ENCODE measurements around the gene FOXR1.

The FOXR1 gene

DNA sequence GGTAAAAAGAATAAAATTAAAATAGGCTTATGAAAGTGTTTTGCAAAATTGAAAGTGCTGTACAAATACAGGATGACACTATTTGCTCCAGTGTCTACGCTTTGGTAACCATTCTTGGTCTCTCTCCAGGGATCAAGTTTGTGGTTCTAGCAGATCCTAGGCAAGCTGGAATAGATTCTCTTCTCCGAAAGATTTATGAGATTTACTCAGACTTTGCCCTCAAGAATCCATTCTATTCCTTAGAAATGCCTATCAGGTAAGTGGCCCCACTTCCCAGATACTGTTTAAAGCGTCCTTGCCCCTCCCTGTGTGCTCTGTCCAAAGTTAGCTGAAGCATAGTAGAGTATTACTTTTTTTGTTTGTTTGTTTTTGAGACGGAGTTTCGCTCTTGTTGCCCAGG, 50.1 kb downstream of the FOXR1 start:
- in situ Hi-C loops (cut with MboI; ENCODE audit: low pct_unique_long_range_greater_than_20kb, low sequenced_read_pairs, unreplicated experiment) = no loop called here
- DNase-seq (ENCODE audit: low spot score) = no peak
- TF ChIP-seq, protein P1, sequence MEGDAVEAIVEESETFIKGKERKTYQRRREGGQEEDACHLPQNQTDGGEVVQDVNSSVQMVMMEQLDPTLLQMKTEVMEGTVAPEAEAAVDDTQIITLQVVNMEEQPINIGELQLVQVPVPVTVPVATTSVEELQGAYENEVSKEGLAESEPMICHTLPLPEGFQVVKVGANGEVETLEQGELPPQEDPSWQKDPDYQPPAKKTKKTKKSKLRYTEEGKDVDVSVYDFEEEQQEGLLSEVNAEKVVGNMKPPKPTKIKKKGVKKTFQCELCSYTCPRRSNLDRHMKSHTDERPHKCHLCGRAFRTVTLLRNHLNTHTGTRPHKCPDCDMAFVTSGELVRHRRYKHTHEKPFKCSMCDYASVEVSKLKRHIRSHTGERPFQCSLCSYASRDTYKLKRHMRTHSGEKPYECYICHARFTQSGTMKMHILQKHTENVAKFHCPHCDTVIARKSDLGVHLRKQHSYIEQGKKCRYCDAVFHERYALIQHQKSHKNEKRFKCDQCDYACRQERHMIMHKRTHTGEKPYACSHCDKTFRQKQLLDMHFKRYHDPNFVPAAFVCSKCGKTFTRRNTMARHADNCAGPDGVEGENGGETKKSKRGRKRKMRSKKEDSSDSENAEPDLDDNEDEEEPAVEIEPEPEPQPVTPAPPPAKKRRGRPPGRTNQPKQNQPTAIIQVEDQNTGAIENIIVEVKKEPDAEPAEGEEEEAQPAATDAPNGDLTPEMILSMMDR (IDR thresholded peaks at IDR 0.05; ENCODE audit: extremely low read depth, insufficient read depth, missing control alignments) = no peak

DNA sequence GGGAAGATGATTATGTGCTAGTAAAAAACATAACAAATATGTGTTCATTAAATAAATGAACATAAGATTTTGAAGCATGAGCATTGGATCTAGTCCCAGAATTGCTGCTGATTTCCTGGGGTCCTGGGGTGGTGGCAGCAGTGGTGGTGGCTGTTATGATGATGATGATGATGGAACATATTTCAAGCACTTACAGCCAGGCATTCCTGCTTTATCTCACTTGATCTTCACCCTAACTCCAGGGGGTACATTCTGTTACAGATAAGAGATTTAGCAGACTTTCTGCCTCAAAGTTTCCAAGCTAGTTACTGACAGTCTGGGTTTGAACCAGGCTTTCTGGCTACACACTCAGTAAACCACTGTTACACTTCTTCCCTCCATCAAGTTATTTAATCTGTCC, 52.2 kb downstream of the FOXR1 start:
- peak; percentile 2 for DNase-seq (ENCODE audit: low spot score)
- in situ Hi-C loops (cut with MboI; ENCODE audit: low pct_unique_long_range_greater_than_20kb, low sequenced_read_pairs, unreplicated experiment) = no loop called here
- TF ChIP-seq, protein P1 (IDR thresholded peaks at IDR 0.05; ENCODE audit: extremely low read depth, insufficient read depth, missing control alignments) = no peak

DNA sequence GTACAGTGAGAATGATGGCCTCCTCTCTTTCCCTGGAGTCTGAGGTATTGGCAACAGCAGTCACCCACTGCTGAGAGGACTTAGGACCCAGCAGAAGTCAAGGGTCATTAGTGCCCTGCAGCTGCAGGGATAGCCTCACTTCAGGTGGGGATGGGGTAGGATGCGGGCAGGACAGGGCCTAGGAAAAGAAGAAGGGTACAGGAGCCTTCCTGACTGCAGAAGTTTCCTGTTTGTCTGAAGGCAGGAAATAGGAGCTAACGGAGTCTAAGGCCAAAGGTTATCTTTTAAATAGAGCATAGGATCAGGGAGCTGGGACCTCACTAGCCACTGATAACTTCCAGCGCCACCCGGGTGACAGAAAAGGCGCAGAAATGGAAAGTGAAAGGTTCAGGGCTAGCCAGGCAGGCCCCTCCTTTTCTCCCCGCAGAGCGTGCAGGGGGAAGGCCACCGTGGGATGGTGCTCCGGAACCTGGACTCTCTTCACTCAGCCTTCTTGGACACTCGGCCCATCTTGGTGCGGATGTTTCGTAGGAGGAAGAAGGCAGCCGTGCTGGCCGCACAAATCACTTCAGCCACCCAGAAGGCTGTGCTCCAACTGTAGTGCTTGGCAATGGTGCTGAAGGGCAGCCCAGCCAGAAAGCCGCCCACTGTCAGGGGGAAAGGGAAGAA, 53.0 kb downstream of the FOXR1 start:
- in situ Hi-C loops (cut with MboI; ENCODE audit: low pct_unique_long_range_greater_than_20kb, low sequenced_read_pairs, unreplicated experiment) = no loop called here
- DNase-seq (ENCODE audit: low spot score) = no peak
- TF ChIP-seq, protein P1 (IDR thresholded peaks at IDR 0.05; ENCODE audit: extremely low read depth, insufficient read depth, missing control alignments) = no peak

DNA sequence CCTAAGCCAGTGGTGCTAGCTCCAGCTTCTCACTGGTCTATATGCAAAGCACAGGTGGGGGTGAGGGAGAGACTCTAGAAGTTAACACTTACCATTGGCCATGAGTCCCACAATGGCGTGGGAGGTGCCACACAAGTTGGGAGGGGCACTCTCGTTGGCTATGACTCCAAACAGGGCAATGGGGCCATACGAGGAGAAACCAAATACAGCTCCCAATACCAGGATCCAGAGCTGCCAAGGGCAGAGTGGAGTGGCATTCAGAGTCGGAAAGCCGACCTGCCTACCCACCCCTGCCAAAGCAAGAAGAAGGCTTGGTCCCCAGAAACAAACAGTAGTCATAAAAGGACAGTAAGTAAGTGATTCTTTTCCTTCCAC, 53.5 kb downstream of the FOXR1 start:
- TF ChIP-seq, protein P1 (IDR thresholded peaks at IDR 0.05; ENCODE audit: extremely low read depth, insufficient read depth, missing control alignments) = no peak
- in situ Hi-C loops (cut with MboI; ENCODE audit: low pct_unique_long_range_greater_than_20kb, low sequenced_read_pairs, unreplicated experiment) = no loop called here
- no peak for DNase-seq (ENCODE audit: low spot score)

DNA sequence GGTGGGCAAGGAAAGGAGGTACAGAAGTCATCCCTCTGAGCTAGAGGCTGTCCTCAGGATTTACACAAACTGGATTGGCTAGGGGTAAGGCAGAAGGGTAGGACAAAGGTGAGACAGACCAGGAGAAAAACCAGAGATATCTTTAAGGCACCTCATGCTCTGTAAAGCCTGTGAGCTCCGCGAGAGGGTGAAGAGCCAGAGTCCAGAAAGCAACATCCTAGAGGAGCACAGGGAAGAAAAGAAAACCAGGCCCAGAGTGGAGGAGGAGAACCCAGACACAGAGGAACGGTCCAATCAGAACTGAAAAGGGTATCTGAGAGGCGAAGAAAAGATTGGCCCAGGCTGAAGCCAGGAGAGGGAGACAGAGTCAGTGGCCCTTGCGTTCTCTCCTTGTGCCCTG, 54.0 kb downstream of the FOXR1 start:
- in situ Hi-C loops (cut with MboI; ENCODE audit: low pct_unique_long_range_greater_than_20kb, low sequenced_read_pairs, unreplicated experiment) = no loop called here
- no peak for DNase-seq (ENCODE audit: low spot score)
- TF ChIP-seq, protein P1 (IDR thresholded peaks at IDR 0.05; ENCODE audit: extremely low read depth, insufficient read depth, missing control alignments) = no peak

DNA sequence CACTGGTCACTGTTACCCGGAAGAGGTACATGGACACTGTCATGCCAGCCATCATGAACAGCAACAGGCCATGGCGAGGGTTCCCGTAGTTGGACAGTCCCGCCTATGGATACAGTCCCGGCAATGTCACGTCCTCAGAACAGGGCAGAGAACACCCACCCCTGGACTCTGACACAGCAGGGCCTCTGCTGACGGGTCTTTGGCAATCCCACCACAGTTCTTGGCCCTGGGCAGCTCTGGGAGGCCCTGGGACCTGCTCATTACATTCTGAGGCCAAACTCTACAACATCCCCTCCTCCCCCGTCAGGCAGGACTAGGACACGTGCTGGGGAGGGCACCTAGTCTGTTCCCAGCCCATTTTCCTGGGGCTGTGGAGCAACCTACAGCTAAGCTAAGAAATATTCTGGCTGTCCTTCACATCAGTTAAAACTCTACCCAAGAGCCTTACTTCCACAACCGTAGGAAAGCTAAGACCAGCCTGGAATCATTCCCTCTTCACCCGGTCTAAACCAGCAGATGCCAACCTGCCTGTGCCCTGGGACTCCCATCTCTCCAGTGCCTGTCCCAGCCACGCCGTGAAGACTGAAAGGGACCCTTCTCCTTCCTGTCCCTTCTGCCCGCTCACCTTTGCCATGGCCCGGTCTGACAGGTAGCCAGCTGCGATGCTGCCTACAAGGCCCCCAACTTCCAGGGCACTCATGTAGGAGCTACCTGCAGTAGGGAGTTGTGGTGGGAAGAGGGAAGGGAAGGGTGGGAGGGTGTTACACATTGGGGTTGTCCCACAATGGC, 54.6 kb downstream of the FOXR1 start:
- DNase-seq (ENCODE audit: low spot score) = no peak
- TF ChIP-seq, protein P1 (IDR thresholded peaks at IDR 0.05; ENCODE audit: extremely low read depth, insufficient read depth, missing control alignments) = no peak
- in situ Hi-C loops (cut with MboI; ENCODE audit: low pct_unique_long_range_greater_than_20kb, low sequenced_read_pairs, unreplicated experiment) = no loop called here

Measured in GM13977 (cell line).